Measurements from ENCODE around the gene RAB28. TPM values are rescaled to one million over a fixed set of nuclear protein-coding genes. Genes with fewer than 3 reads are reported as not detected.
"Not testable (repeated sequence)": the region's sequence is repeated elsewhere in the genome, so short reads cannot be mapped to it uniquely, and the experiment has no call there.

The RAB28 gene
- total RNA-seq, 1 donor from 2014 or later = 30.7 TPM

GRCh38 chr4:13403833-13404232, 80.3 kb downstream of the RAB28 start:
- Mint-ChIP-seq H3K36me3 (ENCODE audit: low read depth) (peaks cover 22% of the 10 kb centered on the region), H3K27me3 (ENCODE audit: low read depth) (no peaks in the 10 kb centered on the region), H3K4me3 (no peak overlapping the region), H3K9me3 (peaks cover 4% of the 10 kb centered on the region), H3K4me1 (no peaks in the 10 kb centered on the region), H3K27ac (ENCODE audit: unreplicated experiment) (no peak overlapping the region)
- DNase-seq (ENCODE audit: low read depth, low spot score) = no peak
- TF ChIP-seq CTCF (conservative IDR thresholded peaks at IDR 0.05) = no peak

- Mint-ChIP-seq H3K9me3 (peaks cover 4% of the 10 kb centered on the region), H3K4me1 (no peaks in the 10 kb centered on the region), H3K27ac (ENCODE audit: unreplicated experiment) (no peak overlapping the region), H3K36me3 (ENCODE audit: low read depth) (peaks cover 22% of the 10 kb centered on the region), H3K4me3 (no peak overlapping the region), H3K27me3 (ENCODE audit: low read depth) (no peaks in the 10 kb centered on the region)
- TF ChIP-seq CTCF (conservative IDR thresholded peaks at IDR 0.05) = no peak
- no peak for DNase-seq (ENCODE audit: low read depth, low spot score)
Observed at GRCh38 chr4:13403326-13403725, 80.8 kb downstream of the RAB28 start.

- Mint-ChIP-seq H3K36me3 (ENCODE audit: low read depth) (peaks cover 3% of the 10 kb centered on the region), H3K27ac (ENCODE audit: unreplicated experiment) (no peak overlapping the region), H3K4me1 (no peaks in the 10 kb centered on the region), H3K9me3 (no peaks in the 10 kb centered on the region), H3K27me3 (ENCODE audit: low read depth) (no peaks in the 10 kb centered on the region), H3K4me3 (no peak overlapping the region)
- no peak for TF ChIP-seq CTCF (conservative IDR thresholded peaks at IDR 0.05)
- DNase-seq (ENCODE audit: low read depth, low spot score) = no peak
Observed at GRCh38 chr4:13399257-13399656, 84.9 kb downstream of the RAB28 start.

- no peak overlapping the region for H3K4me3 Mint-ChIP-seq
Observed at GRCh38 chr4:13396161-13396560, 88.0 kb downstream of the RAB28 start.

GRCh38 chr4:13389901-13390300, 94.2 kb downstream of the RAB28 start:
- H3K27me3 Mint-ChIP-seq (ENCODE audit: low read depth); DNase-seq (ENCODE audit: low read depth, low spot score): not testable (repeated sequence)
- H3K36me3 Mint-ChIP-seq (ENCODE audit: low read depth) = peaks cover 44% of the 10 kb centered on the region
- peaks cover 16% of the 10 kb centered on the region for H3K9me3 Mint-ChIP-seq
- peak overlapping the region; percentile 11 for H3K4me3 Mint-ChIP-seq
- peak overlapping the region; percentile 65 for H3K27ac Mint-ChIP-seq (ENCODE audit: unreplicated experiment)
- peaks cover 37% of the 10 kb centered on the region for H3K4me1 Mint-ChIP-seq

More at GRCh38 chr4:13396161-13396560, 88.0 kb downstream of the RAB28 start:
- Mint-ChIP-seq H3K36me3 (ENCODE audit: low read depth) (peaks cover 9% of the 10 kb centered on the region), H3K27ac (ENCODE audit: unreplicated experiment) (no peak overlapping the region), H3K9me3 (no peaks in the 10 kb centered on the region), H3K4me1 (peaks cover 8% of the 10 kb centered on the region), H3K27me3 (ENCODE audit: low read depth) (no peaks in the 10 kb centered on the region)
- DNase-seq (ENCODE audit: low read depth, low spot score) = no peak
- no peak for TF ChIP-seq CTCF (conservative IDR thresholded peaks at IDR 0.05)

- peaks cover 47% of the 10 kb centered on the region for H3K36me3 Mint-ChIP-seq (ENCODE audit: low read depth)
- peaks cover 29% of the 10 kb centered on the region for H3K4me1 Mint-ChIP-seq
- no peak for TF ChIP-seq CTCF (conservative IDR thresholded peaks at IDR 0.05)
- H3K27me3 Mint-ChIP-seq (ENCODE audit: low read depth) = no peaks in the 10 kb centered on the region
- H3K27ac Mint-ChIP-seq (ENCODE audit: unreplicated experiment) = no peak overlapping the region
- H3K4me3 Mint-ChIP-seq = no peak overlapping the region
- no peak for DNase-seq (ENCODE audit: low read depth, low spot score)
- peaks cover 16% of the 10 kb centered on the region for H3K9me3 Mint-ChIP-seq
Observed at GRCh38 chr4:13386405-13387107, 97.6 kb downstream of the RAB28 start.
